Ovary (tissue), 9 donors: ENCODE data around the gene ZNF398. TPM values are rescaled to one million over a fixed set of nuclear protein-coding genes. Genes with fewer than 3 reads are reported as not detected.

Source experiments
- DNase-seq, 5 donors: peaks; one replicate each; pipeline ENCODE4 v3.0.0-alpha.2; 2019 to 2020
- H3K27ac ChIP-seq, 2 donors: fragments of 200-600 bp; one replicate each; pipeline versions ENCODE4 v1.5.1 to v1.8.0; 2019 to 2022
- H3K27me3 ChIP-seq: fragments of 200-600 bp; one replicate; pipeline ENCODE4 v1.8.0; 2022
- H3K36me3 ChIP-seq: fragments of 200-600 bp; sonication (generic); one replicate; pipeline ENCODE4 v1.5.1; 2019
- H3K4me1 ChIP-seq: one replicate; pipeline ENCODE4 v1.8.1; 2013; ENCODE audit warnings: mild to moderate bottlenecking, moderate library complexity; ENCODE audit not compliant: insufficient read depth
- H3K4me3 ChIP-seq: fragments of 200-600 bp; sonication (generic); one replicate; pipeline ENCODE4 v1.5.1; 2017
- H3K9me3 ChIP-seq, 2 donors: fragments of 200-600 bp in 1 of 2; sonication (generic) in 1 of 2; one replicate each; pipeline versions ENCODE4 v1.5.1 to v1.8.1; 2013 to 2019; ENCODE audit warnings: mild to moderate bottlenecking in 1 of 2, moderate library complexity in 1 of 2
- EP300 ChIP-seq: sonication (generic); formaldehyde crosslinking; IDR thresholded peaks from one replicate; pipeline ENCODE4 v1.6.1; 2017; ENCODE audit warnings: antibody characterized with exemption
- POLR2A ChIP-seq: fragments of 450-650 bp; IDR thresholded peaks from one replicate; pipeline ENCODE4 v1.6.1; 2017; ENCODE audit warnings: antibody characterized with exemption, mild to moderate bottlenecking, moderate library complexity
- WGBS, 3 donors: extraction: QIAGEN DNeasy Blood & Tissue Kit in 1 of 3; methylation state at CpG; one replicate each; pipeline versions ENCODE4 v1.1.5 to v1.1.7; 2013 to 2017; 5-methylcytosine and 5-hydroxymethylcytosine counted together
- intact Hi-C, 4 donors: fragments of 100-400 bp; cut with DNase I; formaldehyde crosslinking; loops; one replicate each; pipeline versions ENCODE4 v1.11.0 to v1.15.1; 2022 to 2023
- polyA plus RNA-seq, 2 donors: library from polyadenylated mRNA; stranded (reverse); fragments of 200-250 nt in 1 of 2; fragments of 350-450 nt in 1 of 2; fragmentation: Illumina TruSeq in 1 of 2; extraction: RNeasy Lipid Tissue Mini Kit (QIAGEN cat#74804) in 1 of 2; gene quantifications; one replicate each; pipeline ENCODE4 v1.2.3, GENCODE V29; 2013 to 2014
- total RNA-seq, 7 donors: library from RNA; depleted of rRNA in 2 of 7; stranded (reverse); fragments of >200 nt in 2 of 7; fragmentation: NEBNext Ultra II Directional in 3 of 7; extraction: Animal tissue kit (Norgen Biotek cat#: 25700) in 3 of 7; gene quantifications; one replicate each; pipeline versions ENCODE4 v1.1.0 to v1.2.4, GENCODE V29; 2016 to 2023
- TF ChIP-seq, protein P1 (sequence below), 3 donors: fragments of 450-650 bp in 2 of 3; fragments of 200-600 bp in 1 of 3; IDR thresholded peaks; one replicate each; pipeline versions ENCODE4 v1.5.1 to v1.8.0; 2016 to 2022; ENCODE audit warnings: antibody characterized with exemption in 3 of 3, mild to moderate bottlenecking in 1 of 3
- donor health status: DM: no; HTN: no; CAD: no; lungs with moderate emphysema.
- donor health status: DM: no; HTN: no; CAD: no.
- donor health status: Bipolar disorder and iron deficiency.
- donor health status: DM: yes; HTN: yes; CAD: no.
- donor health status: DM: no; HTN: no; CAD: no.
- donor health status: DM: yes; HTN: yes; CAD: no.

ZNF398 gene
- total and polyA plus RNA-seq, 9 donors, result 5.0 to 20.6 (median 17.3) TPM

DNA sequence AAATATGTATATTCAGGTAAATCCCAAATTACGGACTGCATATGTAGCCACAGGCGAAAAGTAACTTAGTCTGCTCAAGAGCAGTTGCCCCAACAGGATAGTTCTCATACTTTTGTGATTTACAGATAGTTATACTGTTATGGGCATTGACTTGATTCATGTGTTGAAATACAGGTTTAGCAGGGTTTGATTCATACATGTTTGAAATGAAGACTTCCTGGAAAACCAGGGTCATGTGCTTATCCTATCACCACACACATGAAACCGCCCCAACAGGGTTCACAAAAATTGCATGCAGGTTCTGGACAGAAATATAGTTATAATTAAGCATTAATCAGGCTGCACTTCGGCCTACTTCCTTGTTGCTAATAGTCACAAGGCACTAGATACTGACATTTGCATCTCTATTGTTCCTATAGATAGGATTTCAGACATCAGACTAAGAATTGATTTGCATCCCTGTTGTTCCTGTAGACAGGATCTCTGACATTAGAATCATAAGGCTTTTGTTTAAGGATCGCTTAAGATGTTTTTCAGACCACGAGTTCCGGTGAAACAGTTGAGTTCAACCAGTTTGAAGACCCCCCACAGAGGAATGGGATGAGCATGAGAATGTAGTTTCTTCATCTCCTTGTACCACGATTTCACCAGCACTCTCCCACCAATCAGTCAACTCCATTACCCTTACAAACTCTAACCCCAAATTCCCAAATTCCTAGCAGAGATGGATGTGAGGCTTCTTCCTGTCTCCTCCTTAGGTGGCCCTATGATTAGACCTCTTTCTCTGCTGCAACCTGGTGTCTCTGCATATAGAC is 2.0 kb upstream of the ZNF398 start:
- H3K4me1 ChIP-seq, result peaks cover 1% of the 10 kb centered on the region
- intact Hi-C loops, result no loop called here
- TF ChIP-seq POLR2A, result no peak
- no peak for TF ChIP-seq EP300
- TF ChIP-seq, protein P1, sequence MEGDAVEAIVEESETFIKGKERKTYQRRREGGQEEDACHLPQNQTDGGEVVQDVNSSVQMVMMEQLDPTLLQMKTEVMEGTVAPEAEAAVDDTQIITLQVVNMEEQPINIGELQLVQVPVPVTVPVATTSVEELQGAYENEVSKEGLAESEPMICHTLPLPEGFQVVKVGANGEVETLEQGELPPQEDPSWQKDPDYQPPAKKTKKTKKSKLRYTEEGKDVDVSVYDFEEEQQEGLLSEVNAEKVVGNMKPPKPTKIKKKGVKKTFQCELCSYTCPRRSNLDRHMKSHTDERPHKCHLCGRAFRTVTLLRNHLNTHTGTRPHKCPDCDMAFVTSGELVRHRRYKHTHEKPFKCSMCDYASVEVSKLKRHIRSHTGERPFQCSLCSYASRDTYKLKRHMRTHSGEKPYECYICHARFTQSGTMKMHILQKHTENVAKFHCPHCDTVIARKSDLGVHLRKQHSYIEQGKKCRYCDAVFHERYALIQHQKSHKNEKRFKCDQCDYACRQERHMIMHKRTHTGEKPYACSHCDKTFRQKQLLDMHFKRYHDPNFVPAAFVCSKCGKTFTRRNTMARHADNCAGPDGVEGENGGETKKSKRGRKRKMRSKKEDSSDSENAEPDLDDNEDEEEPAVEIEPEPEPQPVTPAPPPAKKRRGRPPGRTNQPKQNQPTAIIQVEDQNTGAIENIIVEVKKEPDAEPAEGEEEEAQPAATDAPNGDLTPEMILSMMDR (IDR thresholded peaks at IDR 0.05), result no peak

DNA sequence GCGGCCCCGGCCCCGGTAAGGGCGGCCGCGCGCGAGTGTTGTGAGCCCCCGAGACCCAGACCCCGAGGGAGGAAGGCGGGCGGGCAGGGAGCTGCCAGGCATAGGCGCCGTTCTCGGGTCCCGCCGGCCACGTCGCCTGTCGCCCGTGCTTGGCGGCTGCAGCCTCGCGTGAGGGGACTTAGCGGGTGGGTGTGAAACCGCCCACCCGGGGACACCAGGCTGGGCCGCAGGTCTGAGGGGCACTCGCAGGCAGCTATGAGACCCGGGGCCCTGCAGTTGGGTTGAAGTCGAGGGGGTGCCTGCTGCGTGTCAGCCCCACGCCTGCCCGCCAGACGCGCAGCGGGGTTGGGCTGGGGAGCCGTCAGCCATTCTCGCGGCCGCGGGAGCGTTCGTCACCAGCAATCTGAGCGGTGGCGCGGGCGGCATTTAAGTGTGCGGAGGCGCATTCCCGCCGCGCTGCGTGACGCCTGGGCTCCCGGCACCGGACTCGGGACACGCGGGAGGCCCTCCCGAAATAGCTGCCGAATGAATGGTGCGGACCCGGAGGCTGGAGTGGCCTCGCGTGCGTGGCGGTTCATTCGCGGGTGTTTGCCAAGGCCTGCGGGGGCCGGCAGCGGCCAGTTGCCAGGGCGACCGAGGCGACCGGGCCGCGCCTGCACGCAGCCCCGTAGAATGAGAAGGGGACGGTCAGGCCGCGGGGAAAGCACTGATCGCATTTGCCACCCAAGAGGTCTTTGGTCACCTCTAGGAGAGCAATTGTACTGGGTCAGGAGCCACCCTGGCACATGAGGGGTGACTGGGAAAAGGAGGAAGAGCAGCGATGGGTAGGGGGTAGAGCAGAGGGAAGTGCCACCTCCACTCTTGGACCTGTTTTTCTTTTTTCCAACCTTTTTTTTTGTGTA is 750 bp downstream of the ZNF398 start:
- TF ChIP-seq POLR2A (no peak), EP300 (no peak)
- TF ChIP-seq, protein P1 (IDR thresholded peaks at IDR 0.05), result no peak
- Histone ChIP-seq H3K27ac (peak overlapping the region; percentile 17 to 76), H3K4me1 (peaks cover 3% of the 10 kb centered on the region), H3K4me3 (peak overlapping the region; percentile 87), H3K27me3 (no peaks in the 10 kb centered on the region), H3K9me3 (no peaks in the 10 kb centered on the region), H3K36me3 (no peaks in the 10 kb centered on the region)
- 0% methylated on average over 58 to 86 of the region's 86 CpGs for WGBS, 3 donors
- peak; percentile 16 to 58 (median 39) for DNase-seq
- intact Hi-C loops, result no loop called here

More for the DNA sequence above, 2.0 kb upstream of the ZNF398 start:
- Histone ChIP-seq H3K27ac (no peak overlapping the region), H3K36me3 (no peaks in the 10 kb centered on the region), H3K4me3 (no peak overlapping the region), H3K9me3 (no peaks in the 10 kb centered on the region), H3K27me3 (no peaks in the 10 kb centered on the region)
- 89 to 92% (median 92%) methylated on average over 8 of the region's 8 CpGs for WGBS, 3 donors
- DNase-seq, result no peak

DNA sequence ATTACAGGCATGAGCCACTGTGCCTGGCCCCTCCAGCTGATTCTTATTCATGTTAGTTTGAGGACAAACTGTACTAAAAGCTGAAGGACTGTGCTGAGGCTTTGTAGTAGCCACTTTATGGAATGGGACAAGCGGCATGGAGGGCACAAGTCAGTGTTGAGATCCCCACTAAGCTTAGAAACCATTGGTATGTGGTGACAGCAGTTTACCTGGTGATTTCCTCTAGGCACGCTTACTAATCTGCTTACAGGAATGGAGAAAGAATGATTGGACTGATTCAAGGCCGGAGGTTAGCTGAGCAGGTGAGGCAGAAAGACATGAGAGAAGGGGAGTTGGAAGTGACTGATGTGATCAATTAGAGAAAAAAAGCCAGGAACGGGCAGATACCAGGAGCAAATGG is 3.7 kb downstream of the ZNF398 start:
- no peak overlapping the region for H3K4me3 ChIP-seq
- intact Hi-C loops, result loop anchor here in 1 of 4 donors (10.0 kb wide), 1 partner anchor 564 kb away; a partner anchor contains a TSS
- TF ChIP-seq, protein P1 (IDR thresholded peaks at IDR 0.05), result no peak
- no peak for TF ChIP-seq POLR2A
- TF ChIP-seq EP300, result no peak
- H3K27me3 ChIP-seq, result no peaks in the 10 kb centered on the region
- H3K4me1 ChIP-seq, result peaks cover 3% of the 10 kb centered on the region
- no peak for DNase-seq
- H3K9me3 ChIP-seq, result no peaks in the 10 kb centered on the region
- no peaks in the 10 kb centered on the region for H3K36me3 ChIP-seq
- H3K27ac ChIP-seq, result no peak overlapping the region
- 71 to 88% (median 78%) methylated on average over 4 of the region's 4 CpGs for WGBS, 3 donors

DNA sequence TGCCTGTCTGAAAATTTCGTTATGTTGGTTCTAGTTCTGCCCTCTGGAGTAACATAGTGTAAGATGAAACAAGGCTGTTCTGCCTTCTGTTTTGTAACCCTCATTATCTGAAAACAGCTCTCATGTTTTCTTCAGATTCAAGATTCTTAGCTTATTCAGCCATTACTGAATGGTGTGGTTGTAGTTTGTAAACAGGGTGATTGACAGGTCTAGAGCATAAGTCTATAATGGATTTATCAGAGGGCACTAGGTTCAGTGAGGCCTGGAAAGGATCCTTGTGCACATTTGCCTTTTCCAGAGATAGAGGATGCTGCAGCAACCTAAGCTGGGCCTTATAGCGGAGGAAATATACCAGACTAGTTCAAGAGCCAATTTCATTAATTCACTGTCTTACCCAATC is 6.1 kb downstream of the ZNF398 start:
- H3K4me3 ChIP-seq, result no peak overlapping the region
- no peaks in the 10 kb centered on the region for H3K27me3 ChIP-seq
- no peak overlapping the region for H3K27ac ChIP-seq
- peaks cover 2% of the 10 kb centered on the region for H3K4me1 ChIP-seq
- H3K9me3 ChIP-seq, result no peaks in the 10 kb centered on the region
- no peak for DNase-seq
- intact Hi-C loops, result loop anchor here in 1 of 4 donors (10.0 kb wide), 1 partner anchor 561 kb away; a partner anchor contains a TSS
- WGBS, 3 donors, result 87 to 90% (median 90%) methylated on average over 2 of the region's 2 CpGs
- TF ChIP-seq POLR2A (no peak), EP300 (no peak)
- TF ChIP-seq, protein P1 (IDR thresholded peaks at IDR 0.05), result no peak
- H3K36me3 ChIP-seq, result no peaks in the 10 kb centered on the region
